NCI-H748 treated with DMSO at 0.1 percent for 48 hours (cell line): Measurements from ENCODE around the gene ASIC2.

ENCODE experiments used
- DNase-seq: peaks from one replicate; lab custom pipeline; 2025; lab: John Stamatoyannopoulos, UW

Gene ASIC2

GRCh38 chr17:33113276-33113990, 179.7 kb downstream of the ASIC2 start:
- no peak for DNase-seq

DNA sequence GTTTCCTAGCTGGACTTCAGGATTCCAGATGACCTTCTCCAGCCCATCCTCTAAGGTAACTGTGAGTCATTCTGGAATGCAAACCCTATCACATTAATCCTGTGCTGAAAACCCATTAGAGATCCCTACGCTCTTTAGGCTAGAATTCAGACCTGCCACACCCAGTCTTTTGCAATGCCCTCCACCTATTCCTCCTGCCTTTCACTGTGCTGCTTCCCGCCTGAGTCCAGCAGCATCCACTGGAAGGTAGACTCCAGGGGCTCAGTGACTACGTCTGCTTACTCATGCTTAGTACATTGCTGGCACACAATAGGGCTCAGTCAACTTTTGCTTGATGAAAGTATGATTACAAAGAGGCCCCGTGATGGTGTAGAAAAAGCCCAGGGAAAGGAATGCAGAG, 180.3 kb downstream of the ASIC2 start:
- DNase-seq, result no peak

DNA sequence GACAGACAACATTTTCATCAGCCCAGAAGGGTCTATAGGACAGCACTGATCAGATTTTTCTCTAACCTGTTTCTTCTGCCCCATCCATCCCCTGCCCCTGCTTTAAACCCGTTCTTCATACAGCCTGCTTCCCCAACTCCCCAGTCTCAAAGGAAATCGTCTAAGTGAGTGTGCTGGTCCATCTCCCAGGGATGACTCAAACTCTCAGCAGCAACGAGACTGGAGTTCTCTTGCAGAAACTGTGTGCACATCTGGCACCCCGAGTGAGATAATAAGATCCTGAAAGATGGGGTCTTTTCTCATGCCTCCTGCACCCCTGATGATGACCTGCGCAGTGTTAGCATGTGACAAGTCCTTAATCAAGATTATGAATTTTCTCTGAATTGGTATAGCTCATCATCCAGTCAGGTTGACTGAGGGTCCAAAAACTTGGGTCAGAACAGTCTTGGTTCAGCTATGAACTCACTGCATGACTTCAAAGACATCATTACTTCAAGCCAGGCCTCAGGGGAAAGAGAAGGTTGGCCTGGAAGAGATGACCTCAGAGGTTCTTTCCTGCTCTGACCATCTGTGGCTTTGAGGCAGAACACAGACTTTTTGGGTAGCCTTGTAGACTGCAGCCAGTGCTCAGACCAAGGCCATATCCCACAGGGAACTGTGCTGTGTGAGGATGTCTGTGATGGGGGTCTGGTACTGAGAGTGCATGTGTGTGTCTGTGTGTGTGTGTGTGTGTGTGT, 183.6 kb downstream of the ASIC2 start:
- DNase-seq, result no peak

DNA sequence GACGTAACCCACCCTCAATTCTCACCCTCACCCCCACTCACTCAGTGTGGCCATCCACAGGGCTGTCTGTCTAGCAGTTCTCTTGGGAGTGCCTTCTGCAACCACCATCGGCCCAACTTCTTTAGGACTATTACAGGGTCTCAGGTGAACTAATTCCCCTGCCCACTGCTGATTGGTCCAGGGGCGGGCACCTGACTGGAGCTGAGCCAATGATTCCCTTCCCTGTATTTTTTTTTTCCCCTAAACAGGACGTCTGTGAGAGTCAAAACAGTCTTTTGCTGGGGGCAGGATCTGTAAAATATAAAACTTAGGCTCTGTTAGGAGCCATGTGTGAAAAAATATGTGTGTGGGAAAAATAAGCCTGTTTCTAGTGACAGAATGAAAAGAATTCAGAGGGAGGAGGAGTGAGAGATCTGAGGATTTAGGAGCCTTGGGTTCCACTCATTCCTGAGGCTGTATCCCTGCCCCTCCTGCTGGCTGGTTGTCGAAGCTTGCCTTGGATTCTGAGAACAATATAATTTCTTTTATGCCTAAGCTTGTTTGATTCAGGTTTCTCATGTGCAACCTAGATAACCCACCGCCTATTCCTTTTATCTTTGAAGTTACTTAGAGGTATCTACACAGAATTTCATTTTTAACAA, 186.4 kb downstream of the ASIC2 start:
- DNase-seq, result no peak

DNA sequence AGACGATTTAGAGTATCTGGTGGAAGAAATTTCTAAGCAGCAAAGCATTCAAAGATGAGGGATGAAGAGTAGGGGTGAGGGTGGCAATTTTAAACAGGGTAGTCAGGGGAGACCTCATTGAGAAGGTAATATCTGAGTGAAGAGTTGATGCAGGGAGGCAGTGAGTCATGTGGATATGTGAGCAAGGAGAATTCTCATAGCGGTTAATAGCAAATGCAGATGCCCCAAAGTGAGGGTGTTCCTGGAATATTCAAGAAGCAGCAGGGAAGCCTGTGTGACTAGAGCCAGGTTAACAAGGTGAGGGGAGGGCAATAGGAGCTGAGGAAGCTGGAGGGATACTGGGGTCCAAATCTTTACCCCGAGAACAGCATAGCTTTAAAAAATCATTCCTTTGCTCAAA, 187.2 kb downstream of the ASIC2 start:
- DNase-seq, result no peak

DNA sequence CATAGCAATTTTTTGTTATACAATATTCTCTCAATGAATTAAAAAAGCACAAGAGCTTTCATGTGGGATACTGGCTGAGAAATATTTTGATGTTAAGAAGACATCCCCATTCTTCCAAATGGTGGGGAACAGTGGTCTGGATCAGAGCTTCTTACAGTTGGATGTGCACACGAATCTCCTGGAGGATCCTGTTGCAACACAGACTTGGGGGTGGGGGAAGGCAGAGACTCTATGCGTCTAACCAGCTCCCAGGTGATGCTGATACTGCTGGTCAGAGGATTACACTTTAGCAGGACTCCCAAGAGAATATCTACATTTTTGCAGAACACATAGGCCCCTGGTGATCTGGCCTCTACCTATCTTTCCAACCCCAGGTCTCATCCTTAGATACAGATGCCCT, 193.2 kb downstream of the ASIC2 start:
- DNase-seq, result no peak

- no peak for DNase-seq
Observed at GRCh38 chr17:33099252-33099651, 193.8 kb downstream of the ASIC2 start.

DNA sequence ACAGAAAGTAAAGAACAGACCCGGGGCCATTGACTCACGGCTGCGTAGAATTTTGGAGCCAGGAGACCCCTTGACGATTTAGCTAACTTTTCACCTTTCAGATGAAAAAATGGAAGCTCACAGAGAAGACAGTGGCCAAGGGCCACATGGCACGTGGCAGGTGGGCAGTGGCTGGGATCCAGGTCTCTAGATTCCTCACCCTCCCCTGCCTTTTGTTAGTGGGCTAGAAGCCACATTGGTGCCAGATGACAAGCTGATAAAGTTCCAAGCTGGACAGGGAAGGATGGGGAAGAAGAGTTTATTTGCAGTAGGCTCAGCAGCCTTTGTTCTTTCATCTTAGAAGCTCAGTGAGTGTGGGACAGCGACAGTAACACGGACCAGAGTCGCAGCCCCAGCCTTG, 195.7 kb downstream of the ASIC2 start:
- no peak for DNase-seq

DNA sequence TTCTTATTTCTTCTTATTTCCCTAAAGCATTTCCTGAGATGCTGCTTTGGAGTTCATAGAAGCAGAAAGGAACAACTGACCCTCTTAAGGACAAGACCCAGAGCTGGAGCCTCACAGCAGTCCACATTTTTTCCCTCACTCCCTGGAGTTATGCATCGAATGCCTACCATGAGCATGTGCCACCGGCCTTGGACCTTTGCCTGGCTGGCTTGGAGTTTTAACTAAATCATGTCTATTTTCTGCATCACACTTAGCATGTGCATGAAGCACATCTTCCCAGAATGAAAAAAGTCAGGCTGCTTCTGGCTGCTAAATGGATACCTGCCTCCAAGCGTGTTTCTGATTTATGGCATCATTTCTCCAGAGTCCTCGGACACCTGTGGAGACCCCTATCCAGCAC, 196.9 kb downstream of the ASIC2 start:
- no peak for DNase-seq

GRCh38 chr17:33091271-33091670, 201.8 kb downstream of the ASIC2 start:
- no peak for DNase-seq

DNA sequence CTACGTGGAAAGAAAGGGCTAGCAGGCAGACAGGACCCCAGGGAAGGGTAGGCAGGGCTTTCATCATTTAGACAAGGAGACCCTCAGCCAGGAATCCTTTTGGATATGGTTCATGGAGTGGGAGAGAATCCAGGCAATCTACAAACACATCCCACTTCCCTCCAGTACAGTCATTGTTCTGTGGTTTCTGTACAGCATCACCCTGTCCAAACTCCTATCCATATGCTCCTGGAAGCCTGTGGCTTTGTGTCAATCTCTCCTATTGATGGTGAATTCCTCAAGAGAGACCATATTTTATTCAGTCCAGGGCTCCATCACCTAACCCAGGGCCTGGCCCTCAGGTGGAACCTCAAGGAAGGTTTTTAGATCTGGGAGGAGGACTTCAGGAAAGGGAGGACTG, 202.3 kb downstream of the ASIC2 start:
- no peak for DNase-seq

GRCh38 chr17:33086878-33087277, 206.2 kb downstream of the ASIC2 start:
- no peak for DNase-seq

DNA sequence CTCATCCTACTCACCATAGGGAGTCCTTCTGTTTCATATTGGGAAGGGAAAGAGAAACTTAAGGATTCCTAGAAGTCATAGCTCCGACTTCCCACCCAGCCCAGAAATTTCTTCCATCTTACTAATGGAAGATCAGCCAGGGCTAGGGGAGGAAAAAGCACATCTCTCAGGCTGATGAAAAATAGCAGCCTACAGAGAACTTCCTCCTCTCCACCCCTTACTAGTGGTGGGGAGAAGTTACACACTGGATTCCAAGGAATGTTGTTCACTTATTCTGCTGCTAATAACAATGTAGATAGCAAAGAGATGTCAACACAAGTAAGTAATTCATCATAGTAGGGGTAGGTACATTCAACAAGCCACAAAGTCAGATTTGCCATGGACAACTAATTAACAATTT, 207.1 kb downstream of the ASIC2 start:
- no peak for DNase-seq

DNA sequence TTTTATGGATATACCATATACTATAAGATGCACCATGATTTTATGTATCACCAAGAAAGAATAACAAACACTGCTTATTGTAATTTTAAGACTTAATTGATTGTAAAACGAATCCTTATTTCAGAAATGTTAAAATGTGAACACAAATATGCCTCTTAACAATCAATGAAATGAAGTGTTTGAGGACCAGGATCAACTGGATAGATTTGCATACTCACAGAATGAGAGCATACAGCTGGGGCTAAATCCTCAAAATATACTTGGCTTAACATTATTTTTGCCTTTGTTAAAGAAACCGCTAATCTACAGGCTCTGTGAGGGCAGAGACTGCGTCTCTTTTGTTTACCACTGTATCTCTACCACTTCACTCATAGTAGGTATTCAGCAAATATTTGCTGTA, 207.8 kb downstream of the ASIC2 start:
- DNase-seq, result no peak

GRCh38 chr17:33084755-33085154, 208.3 kb downstream of the ASIC2 start:
- DNase-seq, result no peak

DNA sequence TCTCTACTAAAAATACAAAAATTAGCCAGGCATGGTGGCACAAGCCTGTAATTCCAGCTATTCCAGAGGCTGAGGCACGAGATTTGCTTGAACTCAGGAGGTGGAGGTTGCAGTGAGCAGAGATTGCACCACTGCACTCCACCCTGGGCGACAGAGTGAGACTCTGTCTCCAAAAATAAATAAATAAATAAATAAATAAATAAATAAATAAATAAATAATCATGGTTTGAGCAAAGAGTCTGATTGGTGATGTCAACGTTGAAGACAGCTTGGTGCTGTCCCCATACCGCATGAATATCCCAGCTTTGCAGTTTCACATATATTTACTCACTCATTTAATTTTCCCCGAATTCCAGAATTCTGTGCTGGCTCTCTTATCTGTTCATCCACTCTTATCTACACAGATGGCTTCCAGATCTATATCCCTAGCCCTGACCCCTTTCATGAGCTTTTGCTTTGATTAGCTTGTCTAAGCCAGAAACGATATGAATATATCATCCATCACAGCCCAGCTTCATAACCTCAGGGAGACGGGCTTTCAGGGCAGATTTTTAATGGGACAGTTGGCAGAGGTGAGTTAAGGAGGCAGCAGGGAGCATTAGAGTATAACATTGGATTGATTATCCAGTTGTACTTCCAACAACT, 210.4 kb downstream of the ASIC2 start:
- no peak for DNase-seq

GRCh38 chr17:33080091-33080490, 213.0 kb downstream of the ASIC2 start:
- no peak for DNase-seq

DNA sequence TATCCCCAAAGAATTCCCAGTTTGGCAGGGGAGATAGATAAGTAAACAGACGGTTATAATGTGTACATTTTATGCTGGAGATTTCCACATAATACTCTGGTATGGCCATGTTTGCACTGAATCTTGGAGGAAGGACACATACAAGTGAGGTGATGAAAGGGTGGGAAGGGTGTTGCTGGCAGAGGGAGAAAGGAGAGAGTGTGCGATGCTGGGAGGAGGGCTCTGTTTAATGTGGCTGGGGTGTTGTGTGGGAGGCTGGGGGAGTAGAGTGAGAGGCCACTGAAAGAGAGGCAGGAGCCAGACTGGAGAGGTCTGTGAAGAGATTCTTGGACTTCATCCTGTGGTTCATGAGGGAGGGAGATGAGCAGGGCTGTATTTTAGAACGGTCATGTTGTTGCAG, 213.9 kb downstream of the ASIC2 start:
- DNase-seq, result no peak

DNA sequence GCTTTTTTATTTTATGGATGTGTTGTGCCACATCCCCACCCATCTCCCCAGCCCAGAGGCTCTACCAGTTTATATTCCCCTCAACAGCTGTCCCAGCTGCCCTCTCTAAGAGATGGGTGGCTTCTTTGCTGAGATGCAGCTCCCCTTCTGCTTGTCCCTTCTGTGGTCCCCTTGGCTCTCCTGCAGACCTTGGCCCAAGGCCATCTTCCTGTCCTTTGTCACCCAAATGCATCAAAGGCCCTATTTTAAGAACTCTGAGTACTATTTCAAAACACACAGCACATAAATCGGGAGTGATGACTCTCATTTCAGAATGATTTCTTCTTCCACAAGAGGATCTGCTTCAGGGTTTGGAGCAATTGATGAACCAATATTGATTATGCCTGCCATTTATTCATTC, 216.1 kb downstream of the ASIC2 start:
- DNase-seq, result no peak

DNA sequence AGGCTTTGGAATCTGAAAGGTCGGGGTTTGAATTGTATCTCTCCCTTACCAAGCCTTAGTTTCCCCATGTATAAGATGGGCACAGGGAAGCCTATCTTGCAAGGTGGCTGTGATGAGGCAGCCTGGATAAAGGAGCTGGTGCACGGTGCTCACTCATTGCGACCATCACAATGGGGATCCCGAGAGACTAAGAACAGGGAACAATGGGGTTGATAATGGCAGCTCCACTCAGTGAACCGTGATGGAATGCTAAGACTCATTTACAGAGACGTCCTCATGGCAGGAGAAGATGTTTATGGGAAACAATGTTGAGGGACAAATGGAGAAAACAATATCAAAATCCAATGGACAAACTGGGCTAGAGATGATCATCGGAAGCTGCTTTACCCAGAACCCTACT, 219.7 kb downstream of the ASIC2 start:
- no peak for DNase-seq

- DNase-seq, result no peak
Observed at GRCh38 chr17:33072421-33073161, 220.5 kb downstream of the ASIC2 start.

GRCh38 chr17:33071656-33072055, 221.4 kb downstream of the ASIC2 start:
- DNase-seq, result no peak
